Psoas muscle (tissue), 8 donors: Measurements from ENCODE around the gene SCNM1. TPM values are rescaled to one million over a fixed set of nuclear protein-coding genes. Genes with fewer than 3 reads are reported as not detected.

Experiments
- ATAC-seq, 4 donors: fragments of 200-7000 bp; cut with Tn5 transposase; one replicate each; pipeline ENCODE4 v1.9.1; 2020; ENCODE audit warnings: moderate library complexity in 3 of 4, mild to moderate bottlenecking in 2 of 4
- DNase-seq, 2 donors: peaks; one replicate each; pipeline ENCODE4 v3.0.0-alpha.2; 2020
- H3K27ac ChIP-seq: fragments of 200-600 bp; one replicate; pipeline ENCODE4 v1.8.0; 2022
- H3K27me3 ChIP-seq, 3 donors: fragments of 200-600 bp in 1 of 3; one replicate each; pipeline versions ENCODE4 v1.6.1 to v1.8.0; 2013 to 2022; ENCODE audit warnings: low read length in 2 of 3, mild to moderate bottlenecking in 2 of 3, moderate library complexity in 1 of 3; ENCODE audit not compliant: insufficient read depth in 3 of 3
- H3K36me3 ChIP-seq, 2 donors: fragments of 200-600 bp in 1 of 2; one replicate each; pipeline versions ENCODE4 v1.6.1 to v1.8.0; 2013 to 2022; ENCODE audit warnings: low read depth in 1 of 2, mild to moderate bottlenecking in 1 of 2, moderate library complexity in 1 of 2; ENCODE audit not compliant: insufficient read depth in 1 of 2
- H3K4me1 ChIP-seq: fragments of 200-600 bp; one replicate; pipeline ENCODE4 v1.8.0; 2022
- H3K4me3 ChIP-seq: fragments of 200-600 bp; one replicate; pipeline ENCODE4 v1.8.0; 2022; ENCODE audit warnings: mild to moderate bottlenecking
- H3K9me3 ChIP-seq: fragments of 200-600 bp; one replicate; pipeline ENCODE4 v1.8.0; 2022
- WGBS, 3 donors: extraction: QIAGEN DNeasy Blood & Tissue Kit; methylation state at CpG; one replicate each; pipeline versions ENCODE4 v1.1.6 to v1.1.7; 2013; 5-methylcytosine and 5-hydroxymethylcytosine counted together
- intact Hi-C, 2 donors: fragments of 100-400 bp; cut with DNase I; formaldehyde crosslinking; loops; one replicate each; pipeline versions ENCODE4 v1.11.0 to v1.14.2; 2022
- long read RNA-seq, 2 donors: library from polyadenylated mRNA; unstranded; transcript quantifications; one replicate each; pipeline ENCODE4 v2.0.0, GENCODE V29; 2021
- polyA plus RNA-seq, 3 donors: library from polyadenylated mRNA; stranded (reverse); fragments of 200-250 nt; gene quantifications; one replicate each; pipeline ENCODE4 v1.2.3, GENCODE V29; 2013
- total RNA-seq, 4 donors: library from RNA; stranded (reverse); fragmentation: NEBNext Ultra II Directional in 2 of 4; extraction: Animal tissue kit (Norgen Biotek cat#: 25700) in 2 of 4; gene quantifications; one replicate each; pipeline versions ENCODE4 v1.2.1 to v1.2.4, GENCODE V29; 2021 to 2023
- TF ChIP-seq, protein P1 (sequence below): fragments of 200-600 bp; IDR thresholded peaks from one replicate; pipeline ENCODE4 v1.8.0; 2022; ENCODE audit warnings: antibody characterized with exemption
- donor health status: healthy with polysubstance abuse.
- donor health status: DM: no; HTN: no; CAD: no; lungs with moderate emphysema.
- donor health status: Bipolar disorder and iron deficiency.
- donor health status: healthy.
- donor health status: DM: yes; HTN: yes; CAD: no.
- donor health status: DM: no; HTN: no; CAD: no.
- donor health status: DM: no; HTN: no; CAD: no.
- donor health status: DM: yes; HTN: yes; CAD: no.

SCNM1 gene
- total RNA-seq (10 to 100 TPM; 23.6 to 47.9 (median 39.5) TPM), polyA plus RNA-seq (10 to 100 TPM; 71.0 to 78.7 (median 72.3) TPM)
- long read RNA-seq, donor 1, partial matches to known transcripts = 2 of 11 reads
- long read RNA-seq, donor 1, other reads (novel, unspliced or antisense) = 1 of 11 reads
- long read RNA-seq, donor 2, transcript SCNM1-201 (7 exons, 869 nt) = minor isoform, 6 of 58 reads
- long read RNA-seq, donor 2, transcript SCNM1-202 (7 exons, 2,016 nt) = major isoform, 24 of 58 reads
- long read RNA-seq, donor 2, partial matches to known transcripts = 12 of 58 reads
- long read RNA-seq, donor 2, other reads (novel, unspliced or antisense) = 15 of 58 reads

DNA sequence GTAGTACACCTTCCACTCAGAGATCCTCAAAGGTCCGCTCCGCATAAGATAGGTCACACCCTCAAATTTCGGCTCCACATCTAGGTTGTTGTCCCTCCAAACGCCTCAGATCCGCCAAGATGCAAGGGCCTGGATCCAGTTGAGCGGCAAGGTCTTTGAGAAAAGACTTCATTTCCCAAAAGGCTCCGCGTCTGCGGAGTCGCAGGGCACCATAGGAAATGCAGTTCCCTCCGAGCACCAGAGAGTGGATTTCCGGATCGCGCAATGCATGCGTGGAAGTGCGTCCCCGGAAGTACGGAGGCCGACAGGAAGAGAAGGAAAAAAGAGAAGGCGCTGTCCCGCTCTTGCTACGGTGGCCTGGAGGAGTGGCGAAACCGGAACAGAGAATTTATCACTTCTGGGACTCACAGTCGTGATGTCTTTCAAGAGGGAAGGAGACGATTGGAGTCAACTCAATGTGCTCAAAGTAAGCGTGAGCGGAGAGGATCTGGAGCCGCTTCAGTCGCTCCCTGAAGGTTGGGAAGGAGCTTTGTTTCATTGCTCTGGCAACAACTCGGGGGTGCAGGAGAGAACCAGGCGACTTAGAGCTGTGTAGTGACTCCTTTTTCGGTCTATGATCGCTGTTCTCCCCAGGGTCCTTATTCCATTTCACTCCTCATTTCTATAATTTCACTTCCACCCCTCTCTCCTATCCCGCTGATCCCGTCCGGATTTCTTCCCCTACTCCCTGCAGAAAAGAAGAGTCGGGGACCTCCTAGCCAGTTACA, at the start of gene SCNM1, which contains the start of gene LYSMD1:
Gene SCNM1, plus strand, starts transcription at position 407 of the 767 bp plus-strand sequence. Its CDS starts 9 bp downstream, at position 416.
Gene LYSMD1, minus strand, starts transcription at position 165 of the 767 bp plus-strand sequence. CDS start 644 bp downstream, outside the sequence.
- Histone ChIP-seq H3K4me1 (peaks cover 48% of the 10 kb centered on the region), H3K9me3 (no peaks in the 10 kb centered on the region), H3K27me3 (no peaks in the 10 kb centered on the region), H3K36me3 (peaks cover 5 to 41% of the 10 kb centered on the region in 2 donors), H3K4me3 (peak within 1 kb of the TSS; percentile 80), H3K27ac (peak within 1 kb of the TSS; percentile 92)
- DNase-seq (peak; percentile 97 to 98), ATAC-seq (peak; percentile 84 to 89 (median 85))
- WGBS, 3 donors = 0 to 1% (median 0%) methylated on average over 38 of the region's 38 CpGs
- intact Hi-C loops = no loop called here
- TF ChIP-seq, protein P1, sequence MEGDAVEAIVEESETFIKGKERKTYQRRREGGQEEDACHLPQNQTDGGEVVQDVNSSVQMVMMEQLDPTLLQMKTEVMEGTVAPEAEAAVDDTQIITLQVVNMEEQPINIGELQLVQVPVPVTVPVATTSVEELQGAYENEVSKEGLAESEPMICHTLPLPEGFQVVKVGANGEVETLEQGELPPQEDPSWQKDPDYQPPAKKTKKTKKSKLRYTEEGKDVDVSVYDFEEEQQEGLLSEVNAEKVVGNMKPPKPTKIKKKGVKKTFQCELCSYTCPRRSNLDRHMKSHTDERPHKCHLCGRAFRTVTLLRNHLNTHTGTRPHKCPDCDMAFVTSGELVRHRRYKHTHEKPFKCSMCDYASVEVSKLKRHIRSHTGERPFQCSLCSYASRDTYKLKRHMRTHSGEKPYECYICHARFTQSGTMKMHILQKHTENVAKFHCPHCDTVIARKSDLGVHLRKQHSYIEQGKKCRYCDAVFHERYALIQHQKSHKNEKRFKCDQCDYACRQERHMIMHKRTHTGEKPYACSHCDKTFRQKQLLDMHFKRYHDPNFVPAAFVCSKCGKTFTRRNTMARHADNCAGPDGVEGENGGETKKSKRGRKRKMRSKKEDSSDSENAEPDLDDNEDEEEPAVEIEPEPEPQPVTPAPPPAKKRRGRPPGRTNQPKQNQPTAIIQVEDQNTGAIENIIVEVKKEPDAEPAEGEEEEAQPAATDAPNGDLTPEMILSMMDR = no peak

DNA sequence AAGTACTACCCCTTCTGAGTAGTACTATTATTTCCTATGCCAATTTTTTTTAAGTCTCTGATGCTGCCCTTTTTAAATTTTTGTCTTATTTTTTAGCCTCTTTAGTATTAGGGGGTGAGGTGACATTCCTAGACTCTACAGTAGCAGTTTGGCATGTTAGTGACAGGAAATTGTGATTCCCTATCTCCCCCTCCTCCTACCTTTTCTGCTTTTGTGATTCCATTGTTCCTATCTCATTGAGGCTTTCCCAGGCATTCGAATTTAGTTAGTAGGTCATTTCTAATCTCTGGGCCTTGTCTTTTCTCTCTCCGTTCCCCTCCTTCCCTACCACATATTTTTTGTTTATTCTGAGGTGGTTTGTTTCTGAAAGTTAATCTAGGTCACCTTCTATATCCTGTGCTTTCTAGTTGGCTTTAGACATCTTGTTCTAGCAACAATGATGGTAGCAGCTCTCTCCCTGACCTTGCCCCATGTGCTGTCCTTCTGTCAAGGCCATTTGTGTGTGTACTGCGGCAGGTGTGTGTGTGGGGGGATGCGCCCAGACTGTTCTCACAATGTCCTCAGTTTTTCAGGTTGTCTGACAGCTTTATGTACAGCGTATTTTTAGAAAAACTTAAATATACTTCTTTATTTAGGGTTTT, 41.1 kb upstream of the SCNM1 start:
- H3K36me3 ChIP-seq = peaks cover 4 to 23% of the 10 kb centered on the region in 2 donors
- H3K4me3 ChIP-seq = no peak overlapping the region
- intact Hi-C loops = loop anchor here in 1 of 2 donors (5.0 kb wide), 1 partner anchor 53 kb away; the partner anchor contains the start of gene GABPB2
- DNase-seq (no peak), ATAC-seq (no peak)
- H3K4me1 ChIP-seq = no peaks in the 10 kb centered on the region
- no peaks in the 10 kb centered on the region for H3K9me3 ChIP-seq
- 76 to 77% (median 76%) methylated on average over 5 of the region's 5 CpGs for WGBS, 3 donors
- no peak overlapping the region for H3K27ac ChIP-seq
- H3K27me3 ChIP-seq = no peaks in the 10 kb centered on the region
- TF ChIP-seq, protein P1 = no peak

DNA sequence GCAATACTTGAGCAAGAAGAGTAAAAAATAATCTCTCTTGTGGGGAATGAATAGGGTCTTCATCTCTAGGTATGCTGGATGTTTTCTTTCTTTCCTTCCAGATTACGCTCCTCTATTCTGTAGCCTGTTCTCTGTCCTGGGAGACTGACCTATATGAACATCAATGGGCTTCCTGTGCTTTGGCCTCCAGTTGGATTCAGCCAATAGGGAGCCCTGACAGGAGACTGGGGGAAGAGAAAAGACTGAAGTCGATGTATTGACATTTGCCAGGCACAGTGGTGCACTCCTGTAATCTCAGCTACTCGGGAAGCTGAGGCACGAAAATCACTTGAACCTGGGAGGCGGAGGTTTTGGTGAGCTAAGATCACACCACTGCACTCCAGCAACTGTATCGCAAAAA, 37.1 kb upstream of the SCNM1 start:
- 50 to 66% (median 58%) methylated on average over 5 to 6 of the region's 6 CpGs for WGBS, 3 donors
- no peaks in the 10 kb centered on the region for H3K9me3 ChIP-seq
- DNase-seq = no peak
- no peak overlapping the region for H3K27ac ChIP-seq
- H3K36me3 ChIP-seq = peaks cover 0 to 21% of the 10 kb centered on the region in 2 donors
- intact Hi-C loops = loop anchor here in 1 of 2 donors (5.0 kb wide), 1 partner anchor 56 kb away; the partner anchor contains the start of gene GABPB2
- TF ChIP-seq, protein P1 = no peak
- H3K4me1 ChIP-seq = peaks cover 4% of the 10 kb centered on the region
- ATAC-seq = peak in 1 of 4 donors; percentile 20
- H3K4me3 ChIP-seq = no peak overlapping the region
- no peaks in the 10 kb centered on the region for H3K27me3 ChIP-seq

DNA sequence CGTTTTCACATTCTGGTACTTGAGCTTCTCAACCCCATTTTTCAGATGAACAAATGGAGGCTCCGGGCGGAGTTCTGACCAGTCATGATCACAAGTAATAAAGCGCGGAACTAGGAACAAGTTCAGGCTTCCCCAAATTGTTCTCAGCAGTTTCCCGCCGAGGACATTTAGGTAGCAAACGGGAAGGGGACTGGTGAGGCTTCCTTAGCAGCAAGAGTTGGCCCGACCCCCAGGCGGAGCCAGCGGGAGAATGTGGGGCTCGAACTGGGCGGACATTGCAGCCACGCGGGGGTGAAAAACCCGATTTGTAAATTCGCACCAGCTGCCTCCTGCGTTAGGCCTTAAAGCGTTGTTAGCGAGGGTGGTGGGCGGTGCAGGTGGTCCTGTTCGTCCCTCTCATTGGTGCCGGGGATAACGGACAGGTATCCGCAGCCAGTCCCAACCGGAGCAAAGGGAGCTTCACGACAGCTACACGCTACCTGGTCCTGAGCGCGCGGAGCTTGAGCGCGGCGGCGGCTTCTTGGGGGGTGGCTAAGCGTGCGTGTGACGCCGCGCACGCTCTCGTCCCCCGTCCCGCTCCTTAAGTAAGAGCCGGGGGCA, 34.9 kb upstream of the SCNM1 start:
- peaks cover 4% of the 10 kb centered on the region for H3K4me1 ChIP-seq
- H3K27ac ChIP-seq = peak overlapping the region; percentile 54
- TF ChIP-seq, protein P1 = no peak
- H3K9me3 ChIP-seq = no peaks in the 10 kb centered on the region
- DNase-seq (peak; percentile 77 to 87), ATAC-seq (peak; percentile 53 to 71 (median 63))
- peaks cover 0 to 44% of the 10 kb centered on the region in 2 donors for H3K36me3 ChIP-seq
- WGBS, 3 donors = 36 to 50% (median 38%) methylated on average over 45 of the region's 45 CpGs
- no peaks in the 10 kb centered on the region for H3K27me3 ChIP-seq
- intact Hi-C loops = no loop called here
- H3K4me3 ChIP-seq = peak overlapping the region; percentile 50
